Measurements from ENCODE around the gene ACTG1.

DNA sequence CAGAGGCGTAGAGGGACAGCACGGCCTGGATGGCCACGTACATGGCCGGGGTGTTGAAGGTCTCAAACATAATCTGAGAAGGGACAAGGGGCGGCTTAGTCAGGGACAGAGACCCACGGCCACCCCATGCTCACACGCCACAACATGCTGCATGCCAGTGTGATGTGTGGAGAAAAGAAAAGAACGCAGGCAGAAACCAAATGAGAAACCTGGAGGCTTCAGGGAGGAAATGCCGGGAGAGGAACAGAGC lies 1.1 kb downstream of the ACTG1 start:
- TF ChIP-seq, protein P1, sequence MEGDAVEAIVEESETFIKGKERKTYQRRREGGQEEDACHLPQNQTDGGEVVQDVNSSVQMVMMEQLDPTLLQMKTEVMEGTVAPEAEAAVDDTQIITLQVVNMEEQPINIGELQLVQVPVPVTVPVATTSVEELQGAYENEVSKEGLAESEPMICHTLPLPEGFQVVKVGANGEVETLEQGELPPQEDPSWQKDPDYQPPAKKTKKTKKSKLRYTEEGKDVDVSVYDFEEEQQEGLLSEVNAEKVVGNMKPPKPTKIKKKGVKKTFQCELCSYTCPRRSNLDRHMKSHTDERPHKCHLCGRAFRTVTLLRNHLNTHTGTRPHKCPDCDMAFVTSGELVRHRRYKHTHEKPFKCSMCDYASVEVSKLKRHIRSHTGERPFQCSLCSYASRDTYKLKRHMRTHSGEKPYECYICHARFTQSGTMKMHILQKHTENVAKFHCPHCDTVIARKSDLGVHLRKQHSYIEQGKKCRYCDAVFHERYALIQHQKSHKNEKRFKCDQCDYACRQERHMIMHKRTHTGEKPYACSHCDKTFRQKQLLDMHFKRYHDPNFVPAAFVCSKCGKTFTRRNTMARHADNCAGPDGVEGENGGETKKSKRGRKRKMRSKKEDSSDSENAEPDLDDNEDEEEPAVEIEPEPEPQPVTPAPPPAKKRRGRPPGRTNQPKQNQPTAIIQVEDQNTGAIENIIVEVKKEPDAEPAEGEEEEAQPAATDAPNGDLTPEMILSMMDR (conservative IDR thresholded peaks at IDR 0.05 in 1 of 2, IDR thresholded peaks at IDR 0.05 in 1 of 2; ENCODE audit: extremely low read depth in 1 of 2, insufficient read depth in 1 of 2, low read depth in 1 of 2, low read length in 2 of 2): no peak
- TF ChIP-seq EZH2 (IDR thresholded peaks at IDR 0.05; ENCODE audit: borderline replicate concordance, low read length): no peak
